ENCODE data around the gene EPOP.

- TF ChIP-seq CTCF (IDR thresholded peaks at IDR 0.05) (no peak), POLR2AphosphoS5 (IDR thresholded peaks at IDR 0.05) (no peak), POLR2A (IDR thresholded peaks at IDR 0.05) (no peak)
These were observed 37.2 kb upstream of the EPOP start for GRCh38 chr17:38711792-38712571.
